K562 (cell line): ENCODE results near the gene MAL. TPM values are rescaled to one million over a fixed set of nuclear protein-coding genes. Genes with fewer than 3 reads are reported as not detected.

Experiments used
- CBX3 ChIP-seq, 2 experiments: IDR thresholded peaks; 1 replicate in 1 of 2; 2 replicates in 1 of 2; pipeline ENCODE4 v1.6.1; 2012; ENCODE audit warnings: inconsistent platforms in 2 of 2, low read length in 2 of 2, borderline replicate concordance in 1 of 2, control low read depth in 1 of 2
- CREBBP ChIP-seq: IDR thresholded peaks from one replicate; pipeline ENCODE4 v1.6.1; 2012; ENCODE audit warnings: low read depth, mild to moderate bottlenecking, control low read depth, inconsistent platforms, low read length
- HMGN3 ChIP-seq: IDR thresholded peaks from 2 replicates; pipeline ENCODE4 v1.6.1; 2011; ENCODE audit warnings: borderline replicate concordance, low read depth, mild to moderate bottlenecking, mixed read lengths, low read length; ENCODE audit not compliant: insufficient read length; ENCODE audit errors: extremely low read depth
- HMGXB4 ChIP-seq: sonication (generic); formaldehyde crosslinking; IDR thresholded peaks from 2 replicates; pipeline ENCODE4 v1.8.1; 2023; ENCODE audit warnings: mild to moderate bottlenecking, missing genetic modification reagents
- MITF ChIP-seq: IDR thresholded peaks from 2 replicates; pipeline ENCODE4 v1.6.1; 2014; ENCODE audit warnings: antibody characterized with exemption
- NUFIP1 ChIP-seq: fragments of 450-650 bp; IDR thresholded peaks from 2 replicates; pipeline ENCODE4 v1.6.1; 2018; ENCODE audit not compliant: partially characterized antibody
- ZNF655 ChIP-seq: fragments of 250-450 bp; sonication (Bioruptor Pico); IDR thresholded peaks from 2 replicates; pipeline ENCODE4 v1.5.0; 2021
- polyA plus RNA-seq, 8 experiments: library from polyadenylated mRNA; depleted of rRNA in 4 of 8; stranded (reverse) in 5 of 8; unstranded in 3 of 8; fragments of >200 nt; fragmentation: Nextera tagmentation in 2 of 8; fragmentation: Illumina TruSeq in 1 of 8; extraction: Ambion mirVana in 2 of 8; extraction: Trizol in 1 of 8; gene quantifications; 2 replicates each; pipeline versions ENCODE4 v1.2.1 to v1.2.3, GENCODE V29; 2011 to 2014; ENCODE audit warnings: inconsistent platforms in 1 of 8, missing spikeins in 1 of 8
- total RNA-seq, 7 experiments: library from RNA; depleted of rRNA in 6 of 7; stranded (reverse); fragments of >200 nt in 6 of 7; fragmentation: Illumina TruSeq in 2 of 7; extraction: Trizol in 2 of 7; gene quantifications; 2 replicates each; pipeline versions ENCODE4 v1.2.1 to v1.2.3, GENCODE V29; 2011 to 2021; ENCODE audit warnings: low replicate concordance in 1 of 7

The MAL gene
- total and polyA plus RNA-seq, 9 of the 15 experiments (the other 6 are each of a cell fraction or from before 2014, with no cell fraction given), result not detected

- TF ChIP-seq MITF (no peak), CBX3 (IDR thresholded peaks at IDR 0.05; ENCODE audit: borderline replicate concordance in 1 of 2, low read length in 2 of 2) (no peak), ZNF655 (no peak), HMGN3 (no peak), CREBBP (no peak), HMGXB4 (CRISPR knock-in tag) (no peak), NUFIP1 (no peak)
Measured at GRCh38 chr2:95024960-95025405, 525 bp upstream of the MAL start (continued).
